Sigmoid colon (tissue), 7 donors: ENCODE results near the gene QDPR. TPM values are rescaled to one million over a fixed set of nuclear protein-coding genes. Genes with fewer than 3 reads are reported as not detected.

ENCODE experiments used
- DNase-seq: peaks from one replicate; pipeline ENCODE4 v3.0.0-alpha.2; 2019
- H3K27ac ChIP-seq, 4 donors: fragments of 200-600 bp; sonication (generic); one replicate each; pipeline ENCODE4 v1.5.1; 2016 to 2019; ENCODE audit warnings: mild to moderate bottlenecking in 1 of 4
- H3K27me3 ChIP-seq, 3 donors: fragments of 200-600 bp; sonication (generic); one replicate each; pipeline ENCODE4 v1.5.1; 2019; ENCODE audit warnings: mild to moderate bottlenecking in 1 of 3
- H3K36me3 ChIP-seq, 4 donors: fragments of 200-600 bp; sonication (generic); one replicate each; pipeline ENCODE4 v1.5.1; 2016 to 2019
- H3K4me1 ChIP-seq, 4 donors: fragments of 200-600 bp; sonication (generic); one replicate each; pipeline ENCODE4 v1.5.1; 2017 to 2019
- H3K4me3 ChIP-seq, 4 donors: fragments of 200-600 bp; sonication (generic); one replicate each; pipeline ENCODE4 v1.5.1; 2017 to 2019; ENCODE audit warnings: mild to moderate bottlenecking in 2 of 4, moderate library complexity in 1 of 4
- H3K9me3 ChIP-seq, 4 donors: fragments of 200-600 bp in 3 of 4; sonication (generic) in 3 of 4; one replicate each; pipeline versions ENCODE4 v1.5.1 to v1.6.1; 2013 to 2019
- EP300 ChIP-seq, 4 donors: sonication (generic); formaldehyde crosslinking; IDR thresholded peaks; one replicate each; pipeline ENCODE4 v1.6.1; 2017; ENCODE audit warnings: antibody characterized with exemption in 4 of 4
- POLR2A ChIP-seq, 2 donors: fragments of 450-650 bp; IDR thresholded peaks; one replicate each; pipeline ENCODE4 v1.6.1; 2016; ENCODE audit warnings: antibody characterized with exemption in 2 of 2, mild to moderate bottlenecking in 2 of 2, moderate library complexity in 2 of 2
- POLR2AphosphoS5 ChIP-seq, 4 donors: sonication (generic); formaldehyde crosslinking; IDR thresholded peaks; one replicate each; pipeline ENCODE4 v1.6.1; 2017; ENCODE audit warnings: antibody characterized with exemption in 4 of 4
- WGBS, 2 donors: extraction: QIAGEN DNeasy Blood & Tissue Kit; methylation state at CpG; one replicate each; pipeline ENCODE4 v1.1.7; 2013; 5-methylcytosine and 5-hydroxymethylcytosine counted together
- intact Hi-C: fragments of 100-400 bp; cut with DNase I; formaldehyde crosslinking; loops from one replicate; pipeline ENCODE4 v1.15.1; 2023
- polyA plus RNA-seq, 3 donors: library from polyadenylated mRNA; stranded (reverse); fragments of 200-250 nt; gene quantifications; one replicate each; pipeline ENCODE4 v1.2.3, GENCODE V29; 2013
- total RNA-seq, 4 donors: library from RNA; depleted of rRNA; stranded (reverse); fragments of >200 nt; gene quantifications; one replicate each; pipeline ENCODE4 v1.1.0, GENCODE V29; 2016
- TF ChIP-seq, protein P1 (sequence below), 4 experiments: fragments of 450-650 bp in 3 of 4; fragments of 200-600 bp in 1 of 4; IDR thresholded peaks; one replicate each; pipeline ENCODE4 v1.5.1; 2016 to 2019; ENCODE audit warnings: antibody characterized with exemption in 4 of 4, mild to moderate bottlenecking in 3 of 4, moderate library complexity in 2 of 4
- donor health status: healthy with polysubstance abuse.
- donor health status: Bipolar disorder and iron deficiency.
- donor health status: healthy.

Gene QDPR
- total and polyA plus RNA-seq, 7 donors: 8.7 to 28.9 (median 19.7) TPM

- Histone ChIP-seq H3K4me3 (no peak overlapping the region), H3K4me1 (no peaks in the 10 kb centered on the region), H3K9me3 (peaks cover 0 to 2% (median 0%) of the 10 kb centered on the region in 4 donors), H3K27me3 (no peaks in the 10 kb centered on the region), H3K27ac (no peak overlapping the region), H3K36me3 (peaks cover 0 to 10% (median 0%) of the 10 kb centered on the region in 4 donors)
- no peak for DNase-seq
- intact Hi-C loops: no loop called here
- TF ChIP-seq, protein P1, sequence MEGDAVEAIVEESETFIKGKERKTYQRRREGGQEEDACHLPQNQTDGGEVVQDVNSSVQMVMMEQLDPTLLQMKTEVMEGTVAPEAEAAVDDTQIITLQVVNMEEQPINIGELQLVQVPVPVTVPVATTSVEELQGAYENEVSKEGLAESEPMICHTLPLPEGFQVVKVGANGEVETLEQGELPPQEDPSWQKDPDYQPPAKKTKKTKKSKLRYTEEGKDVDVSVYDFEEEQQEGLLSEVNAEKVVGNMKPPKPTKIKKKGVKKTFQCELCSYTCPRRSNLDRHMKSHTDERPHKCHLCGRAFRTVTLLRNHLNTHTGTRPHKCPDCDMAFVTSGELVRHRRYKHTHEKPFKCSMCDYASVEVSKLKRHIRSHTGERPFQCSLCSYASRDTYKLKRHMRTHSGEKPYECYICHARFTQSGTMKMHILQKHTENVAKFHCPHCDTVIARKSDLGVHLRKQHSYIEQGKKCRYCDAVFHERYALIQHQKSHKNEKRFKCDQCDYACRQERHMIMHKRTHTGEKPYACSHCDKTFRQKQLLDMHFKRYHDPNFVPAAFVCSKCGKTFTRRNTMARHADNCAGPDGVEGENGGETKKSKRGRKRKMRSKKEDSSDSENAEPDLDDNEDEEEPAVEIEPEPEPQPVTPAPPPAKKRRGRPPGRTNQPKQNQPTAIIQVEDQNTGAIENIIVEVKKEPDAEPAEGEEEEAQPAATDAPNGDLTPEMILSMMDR (IDR thresholded peaks at IDR 0.05): no peak
- TF ChIP-seq EP300 (IDR thresholded peaks at IDR 0.05): no peak
- TF ChIP-seq POLR2AphosphoS5 (IDR thresholded peaks at IDR 0.05): no peak
- TF ChIP-seq POLR2A (IDR thresholded peaks at IDR 0.05): no peak
- WGBS, 2 donors: 58 to 88% methylated on average over 3 of the region's 3 CpGs
These were observed 35.0 kb downstream of the QDPR start for GRCh38 chr4:17476853-17477252.

DNA sequence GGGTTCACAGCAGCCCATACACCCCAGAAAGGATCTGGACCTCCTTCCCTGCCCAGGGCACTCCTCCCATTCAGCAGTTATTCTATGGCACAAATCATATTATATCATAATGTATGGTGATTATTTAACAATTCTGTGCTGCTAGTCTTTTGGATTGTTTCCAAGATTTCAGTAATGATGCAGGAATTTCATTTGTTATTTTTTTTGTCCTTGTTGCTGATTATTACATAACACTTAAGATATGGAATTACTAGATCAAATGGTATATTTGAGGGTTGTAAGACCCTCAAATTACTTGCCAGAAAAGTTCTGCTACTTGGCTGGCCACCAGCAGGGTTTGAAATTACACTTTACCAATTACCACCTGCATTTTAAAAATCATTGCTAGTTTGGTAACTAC is 36.4 kb downstream of the QDPR start:
- Histone ChIP-seq H3K36me3 (peaks cover 0 to 6% (median 0%) of the 10 kb centered on the region in 4 donors), H3K27ac (no peak overlapping the region), H3K9me3 (no peaks in the 10 kb centered on the region), H3K4me3 (no peak overlapping the region), H3K4me1 (no peaks in the 10 kb centered on the region), H3K27me3 (no peaks in the 10 kb centered on the region)
- TF ChIP-seq, protein P1 (IDR thresholded peaks at IDR 0.05): no peak
- TF ChIP-seq POLR2AphosphoS5 (IDR thresholded peaks at IDR 0.05) (no peak), EP300 (IDR thresholded peaks at IDR 0.05) (no peak), POLR2A (IDR thresholded peaks at IDR 0.05) (no peak)
- DNase-seq: no peak
- intact Hi-C loops: no loop called here

GRCh38 chr4:17469931-17470674 is 41.8 kb downstream of the QDPR start:
- intact Hi-C loops: no loop called here
- WGBS, 2 donors: 76 to 89% methylated on average over 11 of the region's 11 CpGs
- TF ChIP-seq POLR2A (IDR thresholded peaks at IDR 0.05): no peak
- TF ChIP-seq, protein P1 (IDR thresholded peaks at IDR 0.05): no peak
- no peak for TF ChIP-seq EP300 (IDR thresholded peaks at IDR 0.05)

DNA sequence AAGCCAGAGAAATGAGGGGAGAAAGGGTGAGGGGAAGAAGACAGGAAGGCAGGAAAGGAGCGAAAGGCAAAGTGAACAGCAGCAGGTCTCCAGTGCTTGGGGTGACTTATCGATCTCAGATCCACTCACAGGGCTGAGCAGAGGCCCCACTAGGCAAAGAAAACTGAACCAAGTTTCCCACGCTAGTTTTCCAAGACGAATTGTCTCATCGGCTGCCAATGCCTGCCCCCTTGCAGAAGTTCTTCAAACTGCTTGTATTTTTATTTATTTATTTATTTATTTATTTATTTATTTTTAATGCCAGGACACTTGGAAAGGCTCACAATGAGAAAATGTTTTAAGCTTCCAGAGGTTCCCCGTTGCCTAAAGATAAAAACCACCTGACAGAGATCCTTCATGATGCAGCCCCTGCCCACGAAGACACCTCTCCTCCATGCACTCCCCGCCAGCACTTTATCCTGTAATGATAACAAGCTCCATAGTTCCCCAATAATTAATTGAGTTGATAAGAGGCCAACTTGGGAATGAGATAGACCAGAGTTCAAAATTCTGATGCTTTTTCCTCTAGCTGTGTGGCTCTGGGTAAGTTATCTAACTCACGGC is 43.2 kb downstream of the QDPR start:
- 69 to 73% methylated on average over 9 of the region's 9 CpGs for WGBS, 2 donors
- intact Hi-C loops: no loop called here
- DNase-seq: no peak
- H3K9me3 ChIP-seq: no peaks in the 10 kb centered on the region
- H3K27me3 ChIP-seq: no peaks in the 10 kb centered on the region
- H3K4me1 ChIP-seq: no peaks in the 10 kb centered on the region
- no peaks in the 10 kb centered on the region for H3K36me3 ChIP-seq
- H3K4me3 ChIP-seq: no peak overlapping the region
- no peak overlapping the region for H3K27ac ChIP-seq
- no peak for TF ChIP-seq POLR2A (IDR thresholded peaks at IDR 0.05)
- TF ChIP-seq, protein P1 (IDR thresholded peaks at IDR 0.05): peak in 2 of 4 experiments; percentile 16 to 42

More at GRCh38 chr4:17469931-17470674, 41.8 kb downstream of the QDPR start:
- H3K27me3 ChIP-seq: no peaks in the 10 kb centered on the region
- H3K27ac ChIP-seq: no peak overlapping the region
- DNase-seq: no peak
- no peaks in the 10 kb centered on the region for H3K36me3 ChIP-seq
- H3K4me3 ChIP-seq: no peak overlapping the region
- no peaks in the 10 kb centered on the region for H3K4me1 ChIP-seq
- no peaks in the 10 kb centered on the region for H3K9me3 ChIP-seq
